Stomach (tissue), 9 donors: ENCODE measurements around the gene NNMT. TPM values are rescaled to one million over a fixed set of nuclear protein-coding genes. Genes with fewer than 3 reads are reported as not detected.

Experiments used
- DNase-seq, 2 donors: peaks; one replicate each; pipeline versions ENCODE4 v3.0.0 to v3.0.0-alpha.2; 2013 to 2019
- H3K27ac ChIP-seq, 5 donors: fragments of 200-600 bp in 4 of 5; sonication (generic) in 4 of 5; one replicate each; pipeline ENCODE4 v1.5.1; 2013 to 2019; ENCODE audit warnings: mild to moderate bottlenecking in 1 of 5, moderate library complexity in 1 of 5
- H3K27me3 ChIP-seq, 3 donors: fragments of 200-600 bp; sonication (generic); one replicate each; pipeline ENCODE4 v1.5.1; 2017 to 2019; ENCODE audit warnings: mixed run types in 1 of 3
- H3K36me3 ChIP-seq, 4 donors: fragments of 200-600 bp; sonication (generic); 1 replicate in 3 of 4; 2 replicates in 1 of 4; pipeline ENCODE4 v1.5.1; 2016 to 2019
- H3K4me1 ChIP-seq, 4 donors: fragments of 200-600 bp; sonication (generic); one replicate each; pipeline ENCODE4 v1.5.1; 2016 to 2019
- H3K4me3 ChIP-seq, 4 donors: fragments of 200-600 bp; sonication (generic) in 3 of 4; one replicate each; pipeline ENCODE4 v1.5.1; 2016 to 2019; ENCODE audit warnings: mild to moderate bottlenecking in 1 of 4
- H3K9me3 ChIP-seq, 4 donors: fragments of 200-600 bp; sonication (generic); one replicate each; pipeline ENCODE4 v1.5.1; 2016 to 2019
- CTCF ChIP-seq, 7 experiments: fragments of 450-650 bp in 4 of 7; fragments of 200-600 bp in 3 of 7; sonication (generic) in 3 of 7; IDR thresholded peaks; one replicate each; pipeline ENCODE4 v1.5.1; 2016 to 2019; ENCODE audit warnings: antibody characterized with exemption in 7 of 7, control low read depth in 2 of 7, mild to moderate bottlenecking in 1 of 7
- EP300 ChIP-seq: sonication (generic); formaldehyde crosslinking; IDR thresholded peaks from one replicate; pipeline ENCODE4 v1.6.1; 2017; ENCODE audit warnings: antibody characterized with exemption
- POLR2A ChIP-seq, 4 donors: fragments of 450-650 bp; IDR thresholded peaks; one replicate each; pipeline ENCODE4 v1.6.1; 2016; ENCODE audit warnings: antibody characterized with exemption in 4 of 4, control low read depth in 2 of 4, mild to moderate bottlenecking in 1 of 4, moderate library complexity in 1 of 4
- POLR2AphosphoS5 ChIP-seq, 3 donors: sonication (generic); formaldehyde crosslinking; IDR thresholded peaks; one replicate each; pipeline ENCODE4 v1.6.1; 2016; ENCODE audit warnings: antibody characterized with exemption in 3 of 3
- WGBS, 5 donors: extraction: QIAGEN DNeasy Blood & Tissue Kit in 3 of 5; methylation state at CpG; one replicate each; pipeline versions ENCODE4 v1.1.5 to v1.1.7; 2013 to 2018; 5-methylcytosine and 5-hydroxymethylcytosine counted together
- intact Hi-C: fragments of 100-400 bp; cut with DNase I; formaldehyde crosslinking; loops from one replicate; pipeline ENCODE4 v1.15.1; 2023; ENCODE audit warnings: low total_unique reads
- polyA plus RNA-seq, 3 donors: library from polyadenylated mRNA; stranded (reverse); fragments of 200-250 nt; gene quantifications; one replicate each; pipeline ENCODE4 v1.2.3, GENCODE V29; 2013
- total RNA-seq, 5 donors: library from RNA; depleted of rRNA; stranded (reverse); fragments of >200 nt; gene quantifications; one replicate each; pipeline versions ENCODE4 v1.1.0 to v1.2.3, GENCODE V29; 2014 to 2016
- donor health status: healthy with polysubstance abuse.
- donor health status: Bipolar disorder and iron deficiency.
- donor health status: healthy.

NNMT gene
- total and polyA plus RNA-seq, 8 donors: 35.1 to 451 (median 279) TPM

GRCh38 chr11:114258696-114259095, 37.5 kb upstream of the NNMT start:
- no peak overlapping the region for H3K4me3 ChIP-seq
- TF ChIP-seq POLR2A (IDR thresholded peaks at IDR 0.05) (no peak), EP300 (no peak), POLR2AphosphoS5 (IDR thresholded peaks at IDR 0.05) (no peak), CTCF (IDR thresholded peaks at IDR 0.05) (no peak)
- DNase-seq: no peak
- no peaks in the 10 kb centered on the region for H3K9me3 ChIP-seq
- H3K4me1 ChIP-seq: peaks cover 37 to 68% (median 62%) of the 10 kb centered on the region in 4 donors
- no peaks in the 10 kb centered on the region for H3K27me3 ChIP-seq
- intact Hi-C loops: loop anchor here (10.0 kb wide), 2 partner anchors 54 to 204 kb away; partner anchors contain the start of gene ZBTB16
- 74 to 87% (median 85%) methylated on average over 7 of the region's 7 CpGs for WGBS, 5 donors
- peaks cover 7 to 22% (median 21%) of the 10 kb centered on the region in 4 donors for H3K36me3 ChIP-seq
- peak overlapping the region in 4 of 5 donors; percentile 65 to 84 (median 70) for H3K27ac ChIP-seq

GRCh38 chr11:114259124-114259526, 37.1 kb upstream of the NNMT start:
- Histone ChIP-seq H3K9me3 (no peaks in the 10 kb centered on the region), H3K27ac (peak overlapping the region in 4 of 5 donors; percentile 65 to 84 (median 70)), H3K27me3 (no peaks in the 10 kb centered on the region), H3K36me3 (peaks cover 7 to 20% (median 18%) of the 10 kb centered on the region in 4 donors), H3K4me1 (peaks cover 37 to 68% (median 62%) of the 10 kb centered on the region in 4 donors), H3K4me3 (no peak overlapping the region)
- WGBS, 5 donors: 44 to 80% (median 64%) methylated on average over 7 to 10 of the region's 10 CpGs
- intact Hi-C loops: loop anchor here (10.0 kb wide), 2 partner anchors 54 to 204 kb away; partner anchors contain the start of gene ZBTB16
- DNase-seq: no peak
- no peak for TF ChIP-seq CTCF (IDR thresholded peaks at IDR 0.05)
- TF ChIP-seq POLR2AphosphoS5 (IDR thresholded peaks at IDR 0.05): no peak
- no peak for TF ChIP-seq POLR2A (IDR thresholded peaks at IDR 0.05)
- TF ChIP-seq EP300: no peak

GRCh38 chr11:114259551-114259983, 36.6 kb upstream of the NNMT start:
- H3K27ac ChIP-seq: peak overlapping the region in 4 of 5 donors; percentile 65 to 84 (median 70)
- 51 to 70% (median 66%) methylated on average over 12 of the region's 12 CpGs for WGBS, 5 donors
- intact Hi-C loops: loop anchor here (10.0 kb wide), 2 partner anchors 55 to 205 kb away; partner anchors contain the start of gene ZBTB16

GRCh38 chr11:114260077-114260476, 36.1 kb upstream of the NNMT start:
- H3K4me3 ChIP-seq: no peak overlapping the region
- no peak for DNase-seq
- H3K27ac ChIP-seq: peak overlapping the region in 4 of 5 donors; percentile 17 to 84 (median 70)
- TF ChIP-seq EP300: no peak
- 88 to 93% (median 91%) methylated on average over 6 of the region's 6 CpGs for WGBS, 5 donors
- intact Hi-C loops: loop anchor here (5.0 kb wide), 2 partner anchors 263 to 363 kb away; no protein-coding TSS in a partner anchor
- H3K36me3 ChIP-seq: peaks cover 7 to 12% (median 11%) of the 10 kb centered on the region in 4 donors
- peaks cover 37 to 68% (median 60%) of the 10 kb centered on the region in 4 donors for H3K4me1 ChIP-seq
- H3K27me3 ChIP-seq: no peaks in the 10 kb centered on the region
- H3K9me3 ChIP-seq: no peaks in the 10 kb centered on the region

More at GRCh38 chr11:114259551-114259983, 36.6 kb upstream of the NNMT start:
- peaks cover 7 to 16% (median 14%) of the 10 kb centered on the region in 4 donors for H3K36me3 ChIP-seq
- no peak for TF ChIP-seq POLR2A (IDR thresholded peaks at IDR 0.05)
- TF ChIP-seq POLR2AphosphoS5 (IDR thresholded peaks at IDR 0.05): no peak
- no peak for TF ChIP-seq CTCF (IDR thresholded peaks at IDR 0.05)
- no peak for TF ChIP-seq EP300
- H3K4me3 ChIP-seq: no peak overlapping the region
- no peaks in the 10 kb centered on the region for H3K9me3 ChIP-seq
- no peaks in the 10 kb centered on the region for H3K27me3 ChIP-seq
- no peak for DNase-seq
- peaks cover 37 to 68% (median 62%) of the 10 kb centered on the region in 4 donors for H3K4me1 ChIP-seq

- H3K27ac ChIP-seq: peak overlapping the region in 4 of 5 donors; percentile 17 to 84 (median 50)
These were observed 35.7 kb upstream of the NNMT start for GRCh38 chr11:114260483-114260882.

More at GRCh38 chr11:114260483-114260882, 35.7 kb upstream of the NNMT start:
- no peak for TF ChIP-seq POLR2A (IDR thresholded peaks at IDR 0.05)
- no peak for TF ChIP-seq POLR2AphosphoS5 (IDR thresholded peaks at IDR 0.05)
- TF ChIP-seq CTCF (IDR thresholded peaks at IDR 0.05): no peak
- TF ChIP-seq EP300: no peak
- no peak for DNase-seq
- Histone ChIP-seq H3K4me3 (no peak overlapping the region), H3K36me3 (peaks cover 7 to 12% (median 11%) of the 10 kb centered on the region in 4 donors), H3K9me3 (no peaks in the 10 kb centered on the region), H3K27me3 (no peaks in the 10 kb centered on the region), H3K4me1 (peaks cover 37 to 68% (median 60%) of the 10 kb centered on the region in 4 donors)
- intact Hi-C loops: loop anchor here (5.0 kb wide), 2 partner anchors 263 to 363 kb away; no protein-coding TSS in a partner anchor
- 66 to 74% (median 68%) methylated on average over 8 to 9 of the region's 9 CpGs for WGBS, 5 donors
